Pons (tissue), 1 donor: ENCODE results near the gene PCDHGC3.
A peak's percentile ranks its signal among the peaks of the same experiment; 100 is the strongest.

Experiments used
- DNase-seq: peaks from one replicate; pipeline ENCODE4 v3.0.0-alpha.2; 2016; ENCODE audit warnings: low spot score

Gene PCDHGC3

DNA sequence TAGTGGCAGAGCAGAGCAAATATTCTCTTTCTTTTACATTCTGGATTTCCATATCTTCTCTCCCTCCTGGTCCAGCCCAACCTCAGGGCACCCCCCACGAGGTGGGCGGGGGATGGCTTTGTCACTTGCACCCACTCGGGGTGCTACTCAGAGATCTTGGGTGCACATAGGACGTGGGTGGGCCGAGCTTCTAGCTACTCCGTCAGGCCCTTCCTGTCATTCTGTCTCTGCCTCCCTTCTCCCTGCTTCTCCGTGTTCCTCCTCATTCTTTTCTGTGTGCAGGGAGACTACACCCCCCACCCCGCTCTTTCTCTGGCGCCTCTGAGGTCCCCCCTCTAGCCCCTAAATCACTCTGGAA lies 32.7 kb downstream of the PCDHGC3 start:
- no peak for DNase-seq

DNA sequence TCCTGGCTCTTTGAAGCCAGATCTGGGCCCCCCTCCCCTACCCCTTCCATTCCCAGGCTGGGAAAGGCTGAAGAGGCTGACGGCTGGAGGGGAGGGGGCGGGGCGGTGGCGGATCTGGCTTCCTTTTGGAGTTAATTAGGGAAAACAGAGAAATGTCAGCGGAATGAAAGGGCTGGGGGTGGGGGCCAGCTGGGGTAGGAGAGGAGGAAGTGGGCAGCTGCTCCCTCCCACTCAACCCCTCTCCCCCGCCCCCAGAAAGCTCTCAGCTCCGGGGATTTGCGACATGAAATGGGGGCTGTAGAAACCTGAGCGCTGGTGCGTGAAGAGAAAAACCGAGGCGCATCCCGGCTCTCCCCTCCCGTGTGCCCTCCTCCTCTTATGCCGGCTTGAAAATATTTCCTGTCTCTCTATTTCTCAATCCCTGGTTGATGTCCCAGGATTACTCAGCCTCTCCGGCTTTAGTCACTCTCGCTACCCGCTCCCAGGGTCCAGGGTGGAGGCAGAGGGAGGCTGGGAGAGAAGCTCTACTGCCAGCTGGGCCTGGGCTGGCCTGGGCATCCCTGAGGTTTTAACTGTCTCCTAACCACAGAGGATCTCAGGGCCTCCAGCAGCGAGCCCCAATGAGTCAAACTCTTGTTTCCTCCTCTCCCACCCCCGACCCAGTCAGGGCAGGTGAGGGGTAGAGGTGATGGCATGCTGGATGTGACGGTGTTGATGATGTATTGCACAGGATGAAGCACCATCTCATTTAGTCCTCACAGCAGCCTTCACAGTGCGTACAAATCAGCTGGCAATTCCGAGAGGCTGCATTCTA lies 33.2 kb downstream of the PCDHGC3 start:
- no peak for DNase-seq

DNA sequence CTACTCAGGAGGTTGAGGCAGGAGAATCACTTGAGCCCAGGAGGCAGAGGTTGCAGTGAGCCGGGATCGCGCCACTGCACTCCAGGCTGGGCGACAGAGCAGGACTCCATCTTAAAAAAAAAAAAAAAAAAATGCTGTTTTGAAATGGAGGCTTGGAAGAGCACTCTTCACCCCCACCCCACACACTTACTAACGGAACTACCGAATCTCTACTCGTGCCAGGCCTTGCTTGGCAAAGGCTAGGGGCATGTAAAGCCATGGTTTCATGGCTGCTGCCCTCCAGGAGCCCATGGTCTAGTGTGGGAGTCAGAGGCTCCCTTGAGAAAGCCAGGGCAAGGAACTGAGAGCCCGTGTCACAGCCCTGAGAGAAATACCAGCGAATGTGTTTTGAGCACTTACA lies 34.4 kb downstream of the PCDHGC3 start:
- DNase-seq = no peak

DNA sequence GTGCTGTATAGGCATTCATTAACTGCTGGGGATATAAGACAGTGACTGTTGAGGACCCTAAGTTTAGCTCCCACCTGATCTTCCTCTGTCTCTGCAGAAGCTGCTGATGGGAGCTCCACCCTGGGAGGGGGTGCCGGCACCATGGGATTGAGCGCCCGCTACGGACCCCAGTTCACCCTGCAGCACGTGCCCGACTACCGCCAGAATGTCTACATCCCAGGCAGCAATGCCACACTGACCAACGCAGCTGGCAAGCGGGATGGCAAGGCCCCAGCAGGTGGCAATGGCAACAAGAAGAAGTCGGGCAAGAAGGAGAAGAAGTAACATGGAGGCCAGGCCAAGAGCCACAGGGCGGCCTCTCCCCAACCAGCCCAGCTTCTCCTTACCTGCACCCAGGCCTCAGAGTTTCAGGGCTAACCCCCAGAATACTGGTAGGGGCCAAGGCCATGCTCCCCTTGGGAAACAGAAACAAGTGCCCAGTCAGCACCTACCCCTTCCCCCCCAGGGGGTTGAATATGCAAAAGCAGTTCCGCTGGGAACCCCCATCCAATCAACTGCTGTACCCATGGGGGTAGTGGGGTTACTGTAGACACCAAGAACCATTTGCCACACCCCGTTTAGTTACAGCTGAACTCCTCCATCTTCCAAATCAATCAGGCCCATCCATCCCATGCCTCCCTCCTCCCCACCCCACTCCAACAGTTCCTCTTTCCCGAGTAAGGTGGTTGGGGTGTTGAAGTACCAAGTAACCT lies 35.3 kb downstream of the PCDHGC3 start:
- no peak for DNase-seq

DNA sequence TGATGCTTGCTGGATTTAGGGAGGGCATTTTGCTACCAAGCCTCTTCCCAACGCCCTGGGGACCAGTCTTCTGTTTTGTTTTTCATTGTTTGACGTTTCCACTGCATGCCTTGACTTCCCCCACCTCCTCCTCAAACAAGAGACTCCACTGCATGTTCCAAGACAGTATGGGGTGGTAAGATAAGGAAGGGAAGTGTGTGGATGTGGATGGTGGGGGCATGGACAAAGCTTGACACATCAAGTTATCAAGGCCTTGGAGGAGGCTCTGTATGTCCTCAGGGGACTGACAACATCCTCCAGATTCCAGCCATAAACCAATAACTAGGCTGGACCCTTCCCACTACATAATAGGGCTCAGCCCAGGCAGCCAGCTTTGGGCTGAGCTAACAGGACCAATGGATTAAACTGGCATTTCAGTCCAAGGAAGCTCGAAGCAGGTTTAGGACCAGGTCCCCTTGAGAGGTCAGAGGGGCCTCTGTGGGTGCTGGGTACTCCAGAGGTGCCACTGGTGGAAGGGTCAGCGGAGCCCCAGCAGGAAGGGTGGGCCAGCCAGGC lies 36.1 kb downstream of the PCDHGC3 start:
- DNase-seq = no peak

DNA sequence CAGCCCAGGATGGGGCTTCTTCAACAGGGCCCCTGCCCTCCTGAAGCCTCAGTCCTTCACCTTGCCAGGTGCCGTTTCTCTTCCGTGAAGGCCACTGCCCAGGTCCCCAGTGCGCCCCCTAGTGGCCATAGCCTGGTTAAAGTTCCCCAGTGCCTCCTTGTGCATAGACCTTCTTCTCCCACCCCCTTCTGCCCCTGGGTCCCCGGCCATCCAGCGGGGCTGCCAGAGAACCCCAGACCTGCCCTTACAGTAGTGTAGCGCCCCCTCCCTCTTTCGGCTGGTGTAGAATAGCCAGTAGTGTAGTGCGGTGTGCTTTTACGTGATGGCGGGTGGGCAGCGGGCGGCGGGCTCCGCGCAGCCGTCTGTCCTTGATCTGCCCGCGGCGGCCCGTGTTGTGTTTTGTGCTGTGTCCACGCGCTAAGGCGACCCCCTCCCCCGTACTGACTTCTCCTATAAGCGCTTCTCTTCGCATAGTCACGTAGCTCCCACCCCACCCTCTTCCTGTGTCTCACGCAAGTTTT lies 36.7 kb downstream of the PCDHGC3 start:
- DNase-seq = no peak

DNA sequence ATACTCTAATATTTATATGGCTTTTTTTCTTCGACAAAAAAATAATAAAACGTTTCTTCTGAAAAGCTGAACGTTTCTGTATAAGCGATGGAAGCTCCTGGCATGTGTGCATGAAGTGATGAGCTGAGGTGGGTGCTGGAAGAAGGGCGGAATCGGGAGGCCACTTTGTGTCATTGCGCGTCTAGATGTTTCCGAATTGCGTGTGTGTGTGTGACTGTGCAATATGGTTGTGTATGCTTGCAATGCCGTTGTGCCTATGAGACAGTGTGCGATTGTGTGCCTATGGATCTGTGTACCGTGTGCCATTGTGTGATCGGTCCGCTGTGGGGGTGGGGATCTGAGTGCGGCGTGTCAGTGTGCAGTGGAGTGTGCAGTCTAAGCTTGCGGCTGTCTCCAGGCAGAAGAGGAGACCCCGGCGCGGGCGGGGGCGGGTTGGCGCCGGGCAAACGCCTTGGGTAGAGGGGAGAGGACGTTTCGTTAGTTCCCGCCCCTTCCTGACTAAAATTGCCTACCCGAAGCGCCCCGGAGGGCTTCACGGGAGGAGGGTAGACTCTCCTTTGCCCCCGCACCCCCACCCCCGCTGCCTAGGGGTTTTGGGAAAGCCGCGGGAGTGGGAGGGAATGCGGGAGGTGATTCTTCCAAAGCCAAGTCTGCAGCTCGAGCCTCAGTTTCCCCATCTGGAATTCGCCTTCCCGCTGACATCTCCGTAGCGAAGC lies 37.3 kb downstream of the PCDHGC3 start:
- DNase-seq = no peak

DNA sequence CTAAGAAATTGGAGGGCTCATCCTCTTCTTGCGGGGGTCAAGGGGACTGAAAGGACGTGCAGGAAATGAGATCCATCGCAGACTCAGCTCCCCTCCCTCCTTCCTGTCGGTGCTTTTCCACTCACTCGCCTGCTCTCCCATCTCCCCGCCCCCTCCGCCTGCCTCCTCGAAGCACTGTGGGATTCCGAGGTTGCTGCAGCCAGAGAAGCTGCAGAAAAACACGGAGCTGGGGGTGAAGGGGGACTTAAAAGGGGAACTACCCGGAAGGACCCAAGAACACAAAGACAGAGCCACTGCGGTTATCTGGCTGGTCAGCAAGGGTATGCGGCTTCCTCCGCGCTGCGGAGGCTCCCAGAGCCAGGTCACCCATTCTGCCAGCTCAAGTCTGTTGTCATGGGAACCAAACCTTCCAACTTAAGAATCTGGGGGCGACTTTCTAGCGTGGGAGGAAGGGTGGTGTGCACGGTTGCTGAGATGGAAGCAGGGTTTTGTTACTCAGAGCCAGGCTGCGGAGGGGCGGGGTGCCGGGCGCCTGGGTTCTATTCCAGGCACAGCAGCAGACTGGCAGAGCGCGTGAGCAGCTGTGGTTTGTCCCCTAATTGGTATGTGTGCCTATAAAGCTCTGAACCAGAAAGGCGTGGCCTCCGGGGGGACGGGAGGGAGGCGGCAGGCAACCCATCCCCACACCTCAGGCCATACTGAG lies 38.0 kb downstream of the PCDHGC3 start:
- peak; percentile 78 for DNase-seq

DNA sequence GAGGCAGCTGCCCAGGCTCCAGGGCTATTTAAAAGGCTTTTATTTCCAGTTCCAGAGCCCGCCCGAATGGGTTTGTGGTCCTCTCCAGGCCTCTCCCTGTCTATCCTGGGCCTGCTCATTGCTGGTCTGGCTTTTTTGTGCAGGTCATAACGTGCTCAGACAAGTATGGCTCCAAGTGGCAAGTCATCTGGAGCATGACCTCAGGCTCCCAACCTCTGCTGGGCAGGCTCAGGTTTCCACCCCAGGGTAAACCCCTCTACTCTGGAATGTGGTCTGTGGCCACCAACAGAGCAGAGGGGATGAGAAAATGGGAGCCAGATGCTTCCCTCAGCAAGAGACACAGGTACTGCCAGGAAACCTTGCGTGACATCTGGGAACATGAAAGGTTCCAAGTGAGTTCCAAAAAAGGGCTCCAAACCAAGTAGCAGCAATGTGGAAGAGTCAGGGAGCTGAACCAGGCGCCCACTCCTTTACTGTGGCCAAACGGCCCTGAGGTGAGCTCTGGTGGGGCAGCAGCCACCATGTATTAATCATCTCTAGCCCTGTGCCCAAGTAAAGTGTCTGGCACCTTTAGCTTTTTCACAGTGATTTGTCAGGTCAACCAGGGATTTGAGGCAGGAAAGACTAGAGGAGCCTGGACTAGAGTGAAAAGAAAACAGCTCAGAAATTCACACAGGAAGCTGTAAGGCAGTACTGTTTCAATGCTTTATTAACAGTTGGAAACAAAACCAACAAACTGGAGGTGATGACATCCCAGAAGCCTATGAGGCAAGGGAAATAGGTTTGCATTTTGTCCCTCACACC lies 38.8 kb downstream of the PCDHGC3 start:
- DNase-seq = no peak

DNA sequence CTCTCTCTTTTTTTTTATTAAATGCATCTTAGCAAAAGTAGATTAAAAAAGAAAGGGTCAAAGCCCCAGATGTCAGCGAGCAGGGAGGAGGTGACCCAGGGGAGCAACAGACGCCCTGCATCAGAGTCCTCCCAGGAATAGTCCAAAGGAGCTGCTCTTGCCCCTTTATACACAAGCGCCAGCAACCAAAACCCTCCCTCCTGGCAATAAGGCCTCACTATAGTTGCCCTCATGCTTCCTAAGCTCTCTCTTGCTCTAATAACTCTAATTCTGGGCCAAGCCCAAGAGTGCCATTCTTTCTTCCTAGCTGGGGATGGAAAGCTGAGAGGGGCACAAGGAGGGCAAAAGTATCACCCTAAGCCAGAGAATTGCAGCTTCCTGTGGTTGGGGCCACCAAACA lies 39.4 kb downstream of the PCDHGC3 start:
- DNase-seq = no peak

DNA sequence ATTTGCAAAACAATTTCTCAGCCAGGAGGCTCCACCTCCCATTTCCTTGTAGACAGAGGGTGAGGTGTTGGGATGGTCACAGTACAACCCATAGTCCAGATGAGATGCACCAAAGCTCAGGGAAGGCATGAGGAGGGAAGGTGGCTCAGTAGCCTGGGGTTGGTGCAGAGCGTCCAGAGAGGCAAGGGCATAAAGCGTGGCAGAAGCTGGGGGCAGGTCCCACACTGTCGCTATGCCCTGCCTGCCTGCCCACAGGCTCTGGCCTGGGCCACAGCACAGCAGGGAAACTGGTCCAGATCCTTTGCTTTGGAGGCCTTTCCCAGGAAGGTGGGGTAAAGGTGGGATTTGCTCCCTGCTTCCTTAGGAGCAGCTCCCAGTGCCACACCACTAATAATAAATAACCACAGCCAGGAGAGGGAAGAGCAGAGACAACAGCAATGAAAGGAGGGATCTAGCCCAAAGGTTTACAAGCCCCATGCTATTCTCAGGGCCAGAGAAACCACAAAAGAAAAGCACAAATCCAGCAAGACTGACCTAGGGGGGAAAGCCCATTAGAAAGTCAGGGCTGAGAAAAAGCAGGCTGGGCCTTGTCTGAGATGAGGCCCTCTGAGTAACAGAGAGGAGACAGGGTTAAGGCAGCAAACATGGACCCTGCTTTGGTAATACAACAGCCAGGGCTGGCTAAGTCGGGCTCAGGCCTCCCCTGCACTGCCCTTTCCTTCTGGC lies 40.3 kb downstream of the PCDHGC3 start:
- no peak for DNase-seq

DNA sequence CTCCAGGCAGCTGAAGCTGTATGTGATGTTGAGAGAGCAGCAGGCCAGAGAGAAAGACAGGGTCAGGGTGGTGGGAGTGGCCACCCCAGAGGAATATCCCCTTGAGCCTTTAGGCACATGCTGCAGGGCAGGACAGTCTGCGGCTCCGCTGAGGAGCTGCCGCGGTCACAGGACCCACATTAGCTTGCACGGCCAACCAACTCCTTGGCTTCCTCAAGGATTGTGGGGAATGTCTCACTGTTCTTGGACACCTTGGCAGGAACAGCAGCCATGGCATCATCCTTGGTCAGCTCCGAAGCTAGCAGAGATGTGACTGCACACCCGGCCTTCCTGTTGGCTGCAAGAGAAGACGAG lies 40.9 kb downstream of the PCDHGC3 start:
- no peak for DNase-seq

DNA sequence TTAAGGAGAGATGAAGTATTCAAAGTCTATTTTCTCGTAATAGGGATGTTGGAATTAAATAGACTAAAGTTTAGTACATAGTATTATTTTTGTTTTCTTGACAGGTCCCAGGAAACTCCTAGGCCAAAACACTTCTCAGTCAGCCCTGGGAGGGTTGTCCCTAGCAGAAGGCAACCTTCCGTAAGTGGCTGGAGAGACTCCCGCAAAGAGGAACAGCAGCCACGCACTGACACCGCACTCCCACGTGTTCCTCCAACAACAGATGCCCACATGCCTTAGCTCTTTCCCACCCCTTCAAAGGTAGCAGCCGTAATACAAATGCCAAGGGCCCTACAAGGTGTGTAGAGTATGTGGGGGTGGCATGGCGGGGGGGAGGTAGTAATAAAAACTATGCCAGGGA lies 41.5 kb downstream of the PCDHGC3 start:
- DNase-seq = no peak

DNA sequence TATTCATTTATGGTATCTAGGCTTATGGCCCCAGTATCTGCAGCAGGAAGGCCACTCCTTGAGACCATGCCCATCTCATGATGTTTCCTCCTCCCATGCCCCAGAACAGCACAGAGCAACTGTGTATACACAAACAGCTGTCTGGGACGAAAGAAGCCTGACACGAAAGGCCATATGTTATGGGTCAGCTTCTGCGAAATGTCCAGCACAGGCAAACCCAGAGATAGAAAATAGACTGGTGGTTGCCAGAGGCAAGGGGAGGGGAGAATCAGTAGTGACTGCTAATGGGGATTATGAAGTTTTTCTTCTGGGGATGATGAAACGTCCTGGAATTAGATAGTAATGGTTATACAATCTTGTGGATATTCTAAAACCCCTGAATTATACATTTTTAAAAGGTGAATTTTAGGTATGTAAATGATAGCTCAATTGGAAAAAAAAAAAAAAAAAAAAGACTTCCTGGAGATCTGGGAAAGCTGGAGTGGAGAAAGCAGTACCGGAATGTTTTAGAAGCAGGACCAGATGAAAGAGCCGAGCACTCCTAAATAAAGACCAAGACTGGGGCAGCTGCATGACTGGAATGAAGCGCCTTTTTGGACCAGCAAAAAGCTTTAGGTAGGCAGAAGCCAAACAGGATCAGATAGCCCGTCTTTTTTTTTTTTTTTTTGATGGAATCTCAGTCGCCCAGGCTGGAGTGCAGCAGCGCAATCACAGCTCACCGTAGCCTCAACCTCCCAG lies 42.3 kb downstream of the PCDHGC3 start:
- DNase-seq = no peak

DNA sequence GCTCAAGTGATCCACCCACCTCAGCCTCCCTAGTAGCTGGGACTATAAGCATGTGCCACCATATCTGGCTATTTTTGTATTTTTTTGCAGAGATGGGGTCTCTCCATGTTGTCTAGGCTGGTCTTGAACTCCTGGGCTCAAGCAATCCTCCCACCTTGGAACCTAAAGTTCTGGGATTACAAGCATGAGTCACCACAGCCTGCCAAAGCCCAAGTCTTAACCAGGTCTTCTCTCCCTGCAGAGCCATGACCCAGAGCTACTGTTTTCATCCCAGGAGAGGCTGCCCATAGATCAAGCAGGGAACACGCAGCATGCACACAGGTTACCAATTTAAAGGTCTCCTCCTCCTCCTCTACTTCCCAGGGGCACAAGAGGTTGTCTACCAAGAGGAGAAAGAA lies 42.9 kb downstream of the PCDHGC3 start:
- no peak for DNase-seq

DNA sequence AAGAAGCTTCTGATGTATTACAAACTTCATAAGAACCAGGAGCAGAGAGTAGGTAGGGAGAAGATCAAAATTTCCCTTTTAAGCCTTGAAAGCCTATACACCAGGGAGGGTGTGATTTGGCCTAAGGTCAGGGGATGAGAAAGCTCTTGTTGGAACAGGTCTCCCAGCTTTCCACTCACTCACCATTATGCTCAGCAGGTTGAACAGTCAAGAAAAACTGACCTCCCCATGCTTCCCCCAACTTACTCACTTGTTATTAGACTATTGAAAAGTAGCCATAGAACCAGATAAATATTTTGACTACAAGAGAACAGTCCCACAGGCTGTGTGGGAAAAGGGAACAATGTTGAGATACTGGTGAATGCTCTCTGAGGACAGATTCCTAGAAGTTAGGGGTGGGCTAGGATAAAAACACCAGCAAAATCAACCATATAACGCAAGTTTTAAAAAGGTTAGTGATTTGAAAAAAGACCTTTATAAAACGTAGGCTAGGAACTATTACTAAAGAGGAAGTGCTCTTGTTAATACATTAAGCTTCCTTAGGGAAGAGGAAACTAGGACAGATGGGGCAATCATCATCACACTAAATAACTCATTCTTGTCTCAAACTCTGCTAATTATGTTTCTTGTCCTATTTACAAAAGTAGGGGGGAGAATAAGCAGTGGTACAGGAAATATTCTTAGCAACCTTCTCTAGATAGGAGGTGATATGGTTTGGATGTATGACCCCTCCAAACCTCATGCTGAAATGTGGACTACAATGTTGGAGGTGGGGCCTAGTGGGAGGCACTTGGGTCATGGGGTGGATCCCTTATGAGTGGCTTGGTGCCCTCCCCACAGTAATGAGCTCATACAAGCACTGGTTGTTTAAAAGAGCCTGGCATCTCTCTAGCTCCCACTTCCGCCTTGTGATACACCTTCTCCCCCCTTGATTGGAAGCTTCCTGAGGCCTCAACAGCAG lies 44.1 kb downstream of the PCDHGC3 start:
- no peak for DNase-seq

DNA sequence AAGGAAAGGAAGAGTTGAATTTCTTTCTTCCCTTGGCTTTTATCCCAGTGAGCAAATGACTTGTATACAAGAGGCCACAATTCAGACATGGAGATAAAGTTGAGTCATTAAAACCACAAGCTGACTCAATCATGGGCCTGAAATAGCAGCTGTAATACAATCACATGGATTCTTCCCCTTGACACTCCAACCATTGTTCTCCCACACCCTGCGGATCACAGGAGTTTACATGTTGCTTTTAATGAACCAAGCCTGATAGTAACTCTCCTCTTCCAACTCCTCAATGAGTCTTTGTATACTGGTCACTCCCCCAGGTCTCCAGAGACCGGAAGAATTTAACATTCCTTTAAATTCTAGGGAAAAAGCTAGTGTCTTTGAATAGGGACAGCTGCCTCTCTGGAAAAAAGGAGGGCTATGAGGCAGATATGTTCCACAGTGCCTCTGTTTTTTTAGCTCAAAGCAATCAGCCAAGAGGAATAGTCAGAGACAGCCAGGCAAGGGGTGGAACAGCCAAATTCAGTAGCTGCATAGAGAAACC lies 45.5 kb downstream of the PCDHGC3 start:
- peak; percentile 98 for DNase-seq

DNA sequence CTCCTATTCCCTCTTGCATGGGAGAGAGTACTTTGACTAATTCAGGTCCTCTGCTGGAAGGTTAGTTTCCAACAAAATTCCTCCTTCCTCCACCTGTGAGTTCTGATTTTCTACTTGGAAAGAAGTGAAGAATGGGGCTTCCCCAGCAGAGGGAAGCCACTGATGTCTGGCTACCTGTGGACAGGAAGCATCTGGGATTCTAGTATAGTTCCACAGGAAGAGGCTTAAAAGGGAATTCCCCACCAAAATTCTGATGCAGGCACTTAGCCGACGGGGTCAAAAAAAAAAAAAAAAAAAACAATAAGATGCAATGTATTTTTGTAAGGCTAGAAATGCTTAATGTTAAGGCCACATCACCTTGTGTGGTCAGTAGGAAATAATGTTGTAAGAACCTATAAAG lies 46.5 kb downstream of the PCDHGC3 start:
- no peak for DNase-seq
